Mucosa of stomach (tissue), 1 donor: ENCODE measurements around the gene SF3B1.
"Not testable (repeated sequence)": the region's sequence is repeated elsewhere in the genome, so short reads cannot be mapped to it uniquely, and the experiment has no call there.

ENCODE experiments used
- H3K27me3 ChIP-seq: one replicate; pipeline ENCODE4 v1.7.0; 2013; ENCODE audit warnings: mild to moderate bottlenecking, low read length; ENCODE audit not compliant: control insufficient read depth, insufficient read depth
- H3K36me3 ChIP-seq: one replicate; pipeline ENCODE4 v1.7.0; 2013; ENCODE audit warnings: low read length; ENCODE audit not compliant: control insufficient read depth, insufficient read depth
- H3K4me1 ChIP-seq: one replicate; pipeline ENCODE4 v1.7.0; 2013; ENCODE audit warnings: mild to moderate bottlenecking, low read length; ENCODE audit not compliant: control insufficient read depth, insufficient read depth
- H3K4me3 ChIP-seq: one replicate; pipeline ENCODE4 v1.7.0; 2013; ENCODE audit warnings: low read length
- H3K9ac ChIP-seq: one replicate; pipeline ENCODE4 v1.7.0; 2013; ENCODE audit warnings: mild to moderate bottlenecking, low read length, moderate library complexity
- H3K9me3 ChIP-seq: one replicate; pipeline ENCODE4 v1.7.0; 2013; ENCODE audit warnings: mild to moderate bottlenecking, low read length, moderate library complexity; ENCODE audit not compliant: control insufficient read depth
- donor health status: Pancreatic carcinoma.

Gene SF3B1

DNA sequence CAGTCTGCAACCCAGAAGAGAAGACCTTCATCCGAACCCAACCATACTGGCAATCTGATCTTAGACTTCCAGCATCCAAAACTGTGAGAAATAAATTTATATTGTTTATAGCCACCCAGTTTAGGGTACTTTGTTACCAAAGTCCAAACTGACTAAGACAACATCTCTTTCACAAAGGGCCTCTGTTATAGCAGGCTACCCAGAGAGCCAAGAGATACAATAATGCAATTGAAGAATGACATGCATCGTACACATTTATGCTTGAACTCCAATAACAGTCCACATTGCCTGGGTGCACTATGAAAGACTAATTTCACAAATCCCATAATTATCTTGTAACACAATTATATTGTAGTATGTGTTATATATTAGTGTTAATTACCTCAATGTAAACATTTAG lies 85.1 kb downstream of the SF3B1 start:
- Histone ChIP-seq H3K4me3 (no peak overlapping the region), H3K4me1 (no peaks in the 10 kb centered on the region), H3K27me3 (no peaks in the 10 kb centered on the region), H3K36me3 (no peaks in the 10 kb centered on the region), H3K9me3 (no peaks in the 10 kb centered on the region), H3K9ac (no peak overlapping the region)

DNA sequence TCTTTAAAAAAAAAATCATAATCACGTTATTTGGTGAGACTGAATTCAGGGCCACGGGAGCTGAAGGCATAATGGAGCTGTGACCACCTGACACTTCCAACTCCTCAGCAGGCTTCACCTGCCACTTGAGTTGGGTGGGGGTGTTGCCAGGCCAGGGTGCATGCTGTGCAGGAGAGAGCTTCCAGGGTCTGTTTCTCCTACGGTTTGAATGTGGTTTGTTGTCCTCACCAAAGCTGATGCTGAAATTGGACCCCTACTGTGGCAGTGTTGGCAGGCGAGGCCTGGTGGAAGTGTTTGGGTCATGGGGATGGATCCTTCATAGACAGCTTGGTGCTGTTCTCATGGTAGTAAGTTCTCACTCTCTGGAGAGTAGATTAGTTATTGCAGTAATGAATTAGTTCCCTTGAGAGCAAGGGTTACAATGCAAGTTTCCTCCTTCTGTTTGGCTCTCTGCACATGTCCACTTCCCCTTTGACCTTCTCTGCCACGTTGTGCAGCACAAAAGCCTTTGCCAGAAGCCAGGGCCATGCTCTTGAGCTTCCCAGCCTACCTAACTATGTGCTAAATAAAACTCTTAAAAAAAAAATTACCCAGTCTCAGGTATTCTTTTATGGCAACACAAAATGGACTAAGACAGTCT lies 86.0 kb downstream of the SF3B1 start:
- no peaks in the 10 kb centered on the region for H3K27me3 ChIP-seq
- H3K4me1 ChIP-seq = no peaks in the 10 kb centered on the region
- H3K9me3 ChIP-seq = no peaks in the 10 kb centered on the region
- H3K36me3 ChIP-seq = no peaks in the 10 kb centered on the region
- no peak overlapping the region for H3K9ac ChIP-seq
- H3K4me3 ChIP-seq = no peak overlapping the region

DNA sequence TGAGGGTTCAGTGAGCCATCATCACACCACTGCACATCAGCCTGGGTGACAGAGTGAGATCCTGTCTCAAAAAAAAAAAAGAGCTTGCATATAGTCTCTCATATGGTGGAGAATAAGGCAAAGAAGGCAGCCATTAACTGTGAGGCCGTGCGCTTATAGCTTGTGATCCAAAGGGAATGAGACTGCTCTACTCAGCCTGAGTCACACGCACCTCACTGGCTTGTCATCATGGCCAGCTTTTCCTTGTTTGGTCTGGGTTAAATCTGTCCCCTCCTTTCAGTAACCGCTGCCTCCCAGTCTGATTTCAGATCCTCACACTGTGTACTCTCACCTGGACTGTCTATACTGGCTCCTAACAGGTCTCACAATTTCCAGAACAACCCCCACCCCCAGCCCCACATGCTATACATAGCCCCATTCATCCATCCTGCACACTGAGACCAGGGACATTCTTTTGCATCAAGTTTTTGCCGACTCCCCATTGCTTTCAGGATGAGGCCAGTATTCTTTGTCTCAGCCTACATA lies 88.9 kb downstream of the SF3B1 start:
- Histone ChIP-seq H3K4me3 (no peak overlapping the region), H3K9ac (no peak overlapping the region), H3K4me1 (no peaks in the 10 kb centered on the region), H3K27me3 (no peaks in the 10 kb centered on the region), H3K9me3 (no peaks in the 10 kb centered on the region), H3K36me3 (no peaks in the 10 kb centered on the region)

DNA sequence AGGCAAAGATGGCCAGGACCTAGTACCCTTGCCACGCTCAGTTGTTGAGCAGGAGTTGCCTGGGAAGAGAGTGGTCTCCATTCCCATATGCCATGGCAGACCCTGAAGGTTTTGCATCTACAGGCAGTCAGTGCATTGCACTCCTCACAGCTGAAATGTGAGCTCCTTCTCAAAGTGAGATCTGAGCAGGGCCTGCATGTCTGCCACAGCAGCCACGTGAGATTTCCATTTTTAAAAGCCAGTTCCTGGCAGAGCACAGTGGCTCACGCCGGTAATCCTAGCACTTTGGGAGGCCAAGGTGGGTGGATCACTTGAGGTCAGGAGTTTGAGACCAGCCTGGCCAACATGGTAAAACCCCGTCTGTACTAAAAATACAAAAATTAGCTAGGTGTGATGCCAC lies 90.9 kb downstream of the SF3B1 start:
- H3K4me1 ChIP-seq, H3K27me3 ChIP-seq, H3K9me3 ChIP-seq, H3K36me3 ChIP-seq, H3K9ac ChIP-seq, H3K4me3 ChIP-seq: not testable (repeated sequence)

DNA sequence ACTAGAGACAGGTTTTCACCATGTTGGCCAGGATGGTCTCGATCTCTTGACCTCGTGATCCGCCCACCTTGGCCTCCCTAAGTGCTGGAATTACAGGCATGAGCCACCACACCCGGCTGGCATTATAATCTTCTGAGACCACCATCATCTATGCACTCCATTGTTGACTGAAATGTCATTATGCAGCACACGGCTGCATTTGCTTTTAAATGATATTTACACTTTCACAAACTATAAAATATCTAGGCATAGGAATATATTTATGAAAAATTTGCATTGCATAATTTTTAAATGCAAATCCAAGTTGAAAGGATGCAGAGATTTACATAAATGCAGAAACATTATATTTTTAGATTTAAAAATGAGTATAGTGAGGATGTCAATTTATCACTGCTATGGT lies 94.2 kb downstream of the SF3B1 start:
- H3K9ac ChIP-seq = no peak overlapping the region
- H3K27me3 ChIP-seq = no peaks in the 10 kb centered on the region
- no peaks in the 10 kb centered on the region for H3K9me3 ChIP-seq
- H3K4me1 ChIP-seq = no peaks in the 10 kb centered on the region
- no peaks in the 10 kb centered on the region for H3K36me3 ChIP-seq
- H3K4me3 ChIP-seq = no peak overlapping the region
